GM12891 (cell line): Measurements from ENCODE around the gene PI4KB.

ENCODE experiments used
- DNase-seq: peaks from one replicate; pipeline ENCODE4 v3.0.0; 2011; ENCODE audit warnings: low spot score; ENCODE audit not compliant: insufficient read length
- FAIRE-seq: peaks from 2 replicates; lab custom pipeline; 2011; peaks lifted over from hg19 to GRCh38; lab: Jason Lieb, UNC
- PAX5 ChIP-seq: IDR thresholded peaks from 2 replicates; pipeline ENCODE4 v1.6.1; 2011; ENCODE audit warnings: low read length, moderate library complexity, mild to moderate bottlenecking; ENCODE audit not compliant: insufficient read depth, severe bottlenecking
- POLR2A ChIP-seq: IDR thresholded peaks from 2 replicates; pipeline ENCODE4 v1.6.1; 2011; ENCODE audit warnings: low read depth, low read length, control low read depth
- POLR2AphosphoS5 ChIP-seq: IDR thresholded peaks from 2 replicates; pipeline ENCODE4 v1.6.1; 2011; ENCODE audit warnings: low read depth, low read length, control low read depth
- POU2F2 ChIP-seq: IDR thresholded peaks from 2 replicates; pipeline ENCODE4 v1.6.1; 2011; ENCODE audit warnings: low read depth, mild to moderate bottlenecking, control low read depth, low read length, moderate library complexity
- SPI1 ChIP-seq: IDR thresholded peaks from 2 replicates; pipeline ENCODE4 v1.6.1; 2011; ENCODE audit warnings: low read depth, low read length, control low read depth
- TAF1 ChIP-seq: IDR thresholded peaks from 2 replicates; pipeline ENCODE4 v1.6.1; 2011; ENCODE audit warnings: low read depth, low read length, control low read depth

Gene PI4KB

DNA sequence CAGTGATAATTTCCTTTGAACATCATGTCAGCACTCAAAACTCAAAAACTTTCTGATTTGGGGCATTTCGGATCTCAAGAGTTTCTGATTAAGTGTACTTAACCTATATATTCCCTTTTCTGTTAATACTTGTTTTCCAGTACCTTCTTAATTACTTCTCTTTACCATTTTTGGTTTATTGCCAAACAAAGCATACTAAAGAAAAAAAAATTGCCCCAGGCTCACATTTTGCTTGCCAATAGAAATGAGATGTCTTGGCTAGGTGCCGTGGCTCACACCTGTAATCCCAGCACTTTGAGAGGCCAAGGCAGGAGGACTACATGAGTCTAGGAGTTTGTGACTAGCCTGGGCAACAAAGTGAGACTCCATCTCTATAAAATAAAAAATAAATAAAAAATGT is 67.9 kb downstream of the PI4KB start:
- DNase-seq (no peak), FAIRE-seq (no peak)
- no peak for TF ChIP-seq TAF1

DNA sequence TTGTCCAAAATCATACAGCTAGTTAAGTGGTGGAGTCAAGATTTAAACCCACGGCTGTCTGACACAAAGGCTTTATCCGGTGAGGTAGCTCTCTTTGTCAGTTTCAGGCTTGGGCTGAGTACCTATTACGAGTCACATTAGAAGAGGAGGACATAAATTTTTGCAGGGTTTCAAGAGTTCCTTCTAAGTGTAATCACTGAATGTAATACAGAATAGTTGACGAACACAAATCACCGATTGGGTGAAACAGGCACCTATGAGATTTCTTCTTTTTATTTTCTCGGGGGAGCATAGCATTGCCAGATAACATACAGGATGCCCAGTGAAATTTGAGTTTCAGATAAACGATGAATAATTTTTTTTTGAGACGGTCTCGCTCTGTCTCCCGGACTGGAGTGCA is 71.8 kb downstream of the PI4KB start:
- no peak for TF ChIP-seq TAF1
- no peak for TF ChIP-seq PAX5
- TF ChIP-seq POLR2AphosphoS5: no peak
- no peak for TF ChIP-seq POU2F2
- no peak for TF ChIP-seq SPI1
- TF ChIP-seq POLR2A: no peak
- FAIRE-seq (no peak), DNase-seq (no peak)

DNA sequence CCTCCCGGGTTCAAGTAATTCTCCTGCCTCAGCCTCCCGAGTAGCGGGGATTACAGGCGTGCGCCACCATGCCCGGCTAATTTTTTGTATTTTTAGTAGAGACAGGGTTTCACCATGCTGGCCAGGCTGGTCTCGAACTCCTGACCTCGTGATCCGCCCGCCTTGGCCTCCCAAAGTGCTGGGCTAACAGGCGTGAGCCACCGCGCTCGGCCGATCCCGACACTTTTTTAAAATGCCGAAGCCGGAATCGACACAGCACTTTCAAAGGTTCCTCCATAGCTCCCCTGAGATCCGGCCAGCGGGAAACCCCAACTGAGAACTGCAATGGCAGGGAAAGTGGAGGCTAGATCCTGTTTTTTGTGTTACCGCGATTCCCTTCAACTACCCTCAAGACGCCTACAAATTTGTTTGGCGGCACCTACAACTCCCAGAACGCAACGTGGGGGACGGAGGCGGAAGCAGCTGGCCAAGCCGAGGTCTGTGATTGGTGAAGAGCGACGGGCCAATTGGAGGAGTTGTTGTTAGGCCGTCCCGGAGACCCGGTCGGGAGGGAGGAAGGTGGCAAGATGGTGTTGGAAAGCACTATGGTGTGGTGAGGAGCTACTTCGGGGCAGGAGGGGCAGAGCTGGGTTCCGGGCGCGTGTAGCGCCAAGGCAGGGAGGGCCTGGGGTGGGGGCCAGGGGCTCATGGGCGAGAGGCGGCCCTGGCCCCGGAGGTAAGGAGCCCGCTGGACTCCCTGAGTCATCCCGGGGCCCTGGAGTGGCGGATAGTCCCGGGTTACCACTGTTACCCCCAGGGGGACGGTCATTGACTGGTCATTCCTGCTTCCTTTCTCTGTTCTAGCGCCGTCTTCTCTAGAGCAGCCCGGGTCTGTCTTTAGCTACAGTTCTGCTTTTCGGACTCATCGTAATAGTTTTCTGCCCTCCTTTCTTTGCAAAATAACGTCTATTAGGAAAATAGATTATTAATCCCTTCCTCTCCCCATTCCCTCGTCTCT is 72.7 kb downstream of the PI4KB start, which contains the start of gene PSMD4:
Gene PSMD4 (plus strand): TSS at position 518 of the 997 bp plus-strand sequence. CDS start 49 bp downstream, at position 567.
- peak; percentile 97 for FAIRE-seq
- TF ChIP-seq POLR2AphosphoS5: peak; percentile 94
- TF ChIP-seq POLR2A: peak; percentile 93
- TF ChIP-seq POU2F2: peak; percentile 72; the same call in 1 of the 2 replicates
- 0 out of 2 replicates have a peak, but pooled peaks have one; percentile 6 for TF ChIP-seq SPI1
- TF ChIP-seq PAX5: no peak
- peak; percentile 79 for TF ChIP-seq TAF1
- peak; percentile 97 for DNase-seq

DNA sequence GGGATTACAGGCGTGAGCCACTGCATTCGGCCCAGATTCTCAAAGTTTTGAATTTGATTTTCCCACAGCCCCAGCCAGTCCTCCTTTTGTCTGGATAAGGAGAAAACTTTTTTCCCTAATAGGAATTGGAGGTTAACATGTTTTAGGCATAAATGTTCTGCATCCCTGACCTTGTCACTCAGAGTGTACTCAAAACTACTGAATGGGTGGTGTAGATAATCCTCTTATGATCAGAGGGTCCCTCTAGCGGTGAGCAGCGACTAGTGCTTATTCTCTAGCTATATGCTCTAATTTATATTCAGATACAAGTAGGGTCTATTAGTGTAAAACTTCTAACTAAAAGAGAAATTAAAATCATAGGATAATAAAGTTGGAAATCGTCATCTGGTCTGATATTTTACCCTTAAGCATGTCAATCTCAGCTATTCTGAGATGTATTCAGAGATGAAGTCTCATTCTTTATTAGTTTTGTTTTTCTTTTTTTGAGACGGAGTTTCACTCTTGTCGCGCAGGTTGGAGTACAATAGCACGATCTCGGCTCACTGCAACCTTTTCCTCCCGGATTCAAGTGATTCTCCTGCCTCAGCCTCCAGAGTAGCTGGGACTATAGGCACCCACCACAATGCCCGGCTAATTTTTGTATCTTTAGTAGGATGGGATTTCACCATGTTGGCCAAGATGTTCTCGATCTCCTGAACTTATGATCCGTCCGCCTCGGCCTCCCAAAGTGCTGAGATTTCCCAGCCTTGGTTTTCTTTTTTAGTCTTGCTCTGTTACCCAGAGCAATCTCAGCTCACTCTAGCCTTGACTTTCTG is 75.4 kb downstream of the PI4KB start:
- TF ChIP-seq PAX5 (peak; percentile 96), POLR2A (no peak)
- DNase-seq: peak; percentile 51
- peak; percentile 55 for FAIRE-seq

DNA sequence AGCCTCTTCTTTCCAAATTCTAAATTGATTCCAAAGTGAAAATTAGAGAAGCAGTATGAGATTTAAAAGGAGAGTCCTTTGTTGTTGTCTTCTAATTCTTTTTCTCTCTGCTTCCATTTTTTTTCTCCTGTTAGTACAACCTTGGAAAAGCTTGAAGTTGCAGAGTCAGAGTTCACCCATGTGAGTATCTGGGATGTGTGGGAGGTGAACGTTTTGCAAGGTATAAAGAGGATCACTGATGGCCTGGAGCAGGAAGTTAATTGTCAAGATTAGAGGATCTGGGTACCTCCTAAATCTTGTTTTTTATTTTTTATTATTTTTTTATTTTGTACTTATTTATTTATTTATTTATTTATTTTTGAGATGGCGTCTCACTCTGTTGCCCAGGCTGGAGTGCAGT is 80.4 kb downstream of the PI4KB start:
- no peak for DNase-seq
- TF ChIP-seq POLR2A (no peak), PAX5 (no peak), POLR2AphosphoS5 (no peak), POU2F2 (no peak), SPI1 (no peak), TAF1 (no peak)
- no peak for FAIRE-seq

DNA sequence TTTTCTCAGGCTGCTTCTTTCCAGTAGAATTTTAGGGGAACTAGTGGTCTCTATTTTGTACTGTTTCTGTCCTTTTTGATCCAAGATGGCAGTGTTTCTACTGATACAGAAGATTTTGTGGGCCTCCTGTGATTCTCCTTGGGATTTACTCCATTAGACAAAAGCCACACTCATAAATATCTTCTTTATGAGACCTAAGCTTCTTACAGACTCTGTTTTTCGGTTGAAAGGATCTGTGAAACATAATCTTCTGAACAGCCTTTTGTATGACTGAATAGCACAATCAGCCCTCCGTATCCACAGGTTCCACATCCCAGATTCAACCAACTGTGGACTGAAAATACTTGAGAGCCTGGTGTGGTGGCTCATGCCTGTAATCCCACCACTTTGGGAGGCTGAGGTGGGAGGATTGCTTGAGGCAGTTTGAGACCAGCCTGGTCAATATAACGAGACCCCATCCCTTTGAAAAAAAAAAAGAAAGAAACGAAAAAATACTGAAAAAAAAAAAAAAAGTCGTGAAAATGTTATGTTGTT is 83.5 kb downstream of the PI4KB start:
- TF ChIP-seq POLR2A (no peak), SPI1 (no peak), POLR2AphosphoS5 (no peak), PAX5 (no peak), TAF1 (no peak), POU2F2 (no peak)
- FAIRE-seq (no peak), DNase-seq (no peak)

DNA sequence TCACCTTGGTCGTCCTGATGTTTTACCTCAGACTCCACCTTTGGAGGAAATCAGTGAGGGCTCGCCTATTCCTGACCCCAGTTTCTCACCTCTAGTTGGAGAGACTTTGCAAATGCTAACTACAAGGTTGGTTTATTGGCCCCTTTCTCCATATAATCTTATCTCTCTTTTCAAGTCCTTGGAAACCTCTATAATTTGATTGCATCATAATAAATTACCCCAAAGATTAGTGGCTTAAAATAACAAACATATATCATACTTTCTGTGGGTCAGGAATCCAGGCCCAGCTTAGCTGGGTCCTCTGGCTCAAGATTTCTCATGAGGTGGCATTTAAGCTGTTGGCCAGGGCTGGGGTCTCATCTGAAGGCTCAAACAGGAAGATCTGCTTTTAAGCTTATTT is 84.8 kb downstream of the PI4KB start:
- DNase-seq (no peak), FAIRE-seq (no peak)
- TF ChIP-seq TAF1: no peak
- no peak for TF ChIP-seq POLR2AphosphoS5
- no peak for TF ChIP-seq PAX5
- TF ChIP-seq SPI1: no peak
- no peak for TF ChIP-seq POU2F2
- no peak for TF ChIP-seq POLR2A
